ENCODE results near the gene NKTR. TPM values are rescaled to one million over a fixed set of nuclear protein-coding genes. Genes with fewer than 3 reads are reported as not detected.

The NKTR gene
- total RNA-seq, 1 experiment from 2014 or later: 89.3 TPM

DNA sequence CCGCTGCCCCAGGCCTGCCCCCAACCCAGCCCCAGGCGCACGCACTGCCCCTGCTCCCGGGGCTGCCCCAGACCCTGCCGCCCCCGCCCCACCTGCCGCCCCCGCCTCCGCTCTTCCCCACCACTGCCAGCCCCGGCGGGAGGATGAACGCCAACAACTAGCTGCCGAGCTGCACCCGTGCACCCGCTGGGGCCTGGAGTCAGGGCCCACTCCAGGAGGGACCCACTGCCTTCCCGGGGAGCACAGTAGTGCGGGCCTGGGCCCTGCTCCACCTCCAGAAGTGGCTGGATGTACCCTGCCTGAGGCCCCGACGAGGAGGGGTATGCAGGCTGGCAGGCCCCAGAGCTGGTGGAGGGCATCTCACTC, 63.9 kb downstream of the NKTR start (continued):
- no peak for TF ChIP-seq ZMAT4 (CRISPR knock-in tag; IDR thresholded peaks at IDR 0.05)
- no peak for TF ChIP-seq CBFB (CRISPR knock-in tag; IDR thresholded peaks at IDR 0.05; ENCODE audit: low read depth)
- TF ChIP-seq OVOL2 (CRISPR knock-in tag; IDR thresholded peaks at IDR 0.05; ENCODE audit: borderline replicate concordance): no peak
- TF ChIP-seq FOXJ3 (CRISPR knock-in tag; IDR thresholded peaks at IDR 0.05; ENCODE audit: borderline replicate concordance): no peak
- TF ChIP-seq, protein P1, sequence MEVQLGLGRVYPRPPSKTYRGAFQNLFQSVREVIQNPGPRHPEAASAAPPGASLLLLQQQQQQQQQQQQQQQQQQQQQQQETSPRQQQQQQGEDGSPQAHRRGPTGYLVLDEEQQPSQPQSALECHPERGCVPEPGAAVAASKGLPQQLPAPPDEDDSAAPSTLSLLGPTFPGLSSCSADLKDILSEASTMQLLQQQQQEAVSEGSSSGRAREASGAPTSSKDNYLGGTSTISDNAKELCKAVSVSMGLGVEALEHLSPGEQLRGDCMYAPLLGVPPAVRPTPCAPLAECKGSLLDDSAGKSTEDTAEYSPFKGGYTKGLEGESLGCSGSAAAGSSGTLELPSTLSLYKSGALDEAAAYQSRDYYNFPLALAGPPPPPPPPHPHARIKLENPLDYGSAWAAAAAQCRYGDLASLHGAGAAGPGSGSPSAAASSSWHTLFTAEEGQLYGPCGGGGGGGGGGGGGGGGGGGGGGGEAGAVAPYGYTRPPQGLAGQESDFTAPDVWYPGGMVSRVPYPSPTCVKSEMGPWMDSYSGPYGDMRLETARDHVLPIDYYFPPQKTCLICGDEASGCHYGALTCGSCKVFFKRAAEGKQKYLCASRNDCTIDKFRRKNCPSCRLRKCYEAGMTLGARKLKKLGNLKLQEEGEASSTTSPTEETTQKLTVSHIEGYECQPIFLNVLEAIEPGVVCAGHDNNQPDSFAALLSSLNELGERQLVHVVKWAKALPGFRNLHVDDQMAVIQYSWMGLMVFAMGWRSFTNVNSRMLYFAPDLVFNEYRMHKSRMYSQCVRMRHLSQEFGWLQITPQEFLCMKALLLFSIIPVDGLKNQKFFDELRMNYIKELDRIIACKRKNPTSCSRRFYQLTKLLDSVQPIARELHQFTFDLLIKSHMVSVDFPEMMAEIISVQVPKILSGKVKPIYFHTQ (CRISPR knock-in tag; IDR thresholded peaks at IDR 0.05): no peak
- TF ChIP-seq RORB (CRISPR knock-in tag; IDR thresholded peaks at IDR 0.05): no peak

DNA sequence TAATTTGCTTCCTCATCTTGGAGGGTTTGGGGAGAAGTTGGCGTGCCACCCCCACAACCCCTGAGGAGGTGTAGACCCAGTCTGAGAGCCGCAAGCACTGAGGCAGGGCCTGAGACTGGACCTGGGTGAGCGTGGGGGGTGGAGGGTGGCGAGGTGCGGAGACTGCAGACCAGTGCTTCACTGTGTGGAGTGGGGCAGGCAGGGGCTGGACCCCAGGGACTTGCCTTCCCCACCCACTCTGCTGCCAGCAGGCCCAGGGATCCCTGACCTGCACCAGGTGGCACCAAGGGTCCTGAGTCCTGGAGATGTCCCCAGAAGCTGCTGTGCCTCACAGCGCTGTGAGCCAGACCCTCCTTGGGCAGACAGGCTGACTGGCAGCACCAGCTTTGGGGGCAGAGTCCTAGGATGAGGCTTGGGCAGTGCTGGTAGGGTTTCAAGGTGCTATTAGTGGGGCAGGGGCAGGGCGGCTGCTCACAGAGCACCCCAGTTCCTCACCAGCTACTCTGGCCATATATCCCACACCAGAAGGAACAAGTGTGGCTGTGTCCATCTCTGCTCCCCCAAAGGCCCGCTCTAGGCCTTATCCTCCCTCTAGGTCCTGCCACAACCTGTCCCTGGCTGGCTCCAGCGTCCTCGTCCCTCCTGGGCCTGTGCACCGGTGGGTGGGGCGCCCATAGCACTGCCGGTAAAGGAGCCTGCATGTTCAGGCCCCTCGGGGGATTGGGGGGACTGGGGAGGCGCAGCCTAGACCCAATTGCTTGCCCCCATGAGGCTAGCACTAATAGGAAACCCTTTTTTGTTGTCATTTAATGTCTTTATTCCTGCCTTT, 64.8 kb downstream of the NKTR start:
- no peak overlapping the region for H3K27ac Mint-ChIP-seq

GRCh38 chr3:42666022-42666421, 65.5 kb downstream of the NKTR start:
- ATAC-seq (no peak), DNase-seq (ENCODE audit: low spot score) (no peak)
- ChIA-PET POLR2A (interaction anchor here (1.0 kb wide), 1 partner anchor 66 kb away, joined by 4 read pairs; no protein-coding TSS in a partner anchor), CTCF (interaction anchor here (1.0 kb wide), 2 partner anchors 45 to 84 kb away, joined by 3 to 4 read pairs; no protein-coding TSS in a partner anchor)
- TF ChIP-seq PRRX2 (CRISPR knock-in tag; IDR thresholded peaks at IDR 0.05) (no peak), CBFB (CRISPR knock-in tag; IDR thresholded peaks at IDR 0.05; ENCODE audit: low read depth) (no peak), EMX1 (CRISPR knock-in tag; IDR thresholded peaks at IDR 0.05) (no peak), MXD4 (CRISPR knock-in tag; IDR thresholded peaks at IDR 0.05; ENCODE audit: borderline replicate concordance) (no peak), TEAD1 (CRISPR knock-in tag; IDR thresholded peaks at IDR 0.05) (no peak), ZNF219 (CRISPR knock-in tag; IDR thresholded peaks at IDR 0.05; ENCODE audit: borderline replicate concordance) (no peak), TCF7 (CRISPR knock-in tag; IDR thresholded peaks at IDR 0.05; ENCODE audit: low read depth) (no peak), ZNF263 (CRISPR knock-in tag; IDR thresholded peaks at IDR 0.05; ENCODE audit: low read depth) (no peak), ZBTB21 (CRISPR knock-in tag; IDR thresholded peaks at IDR 0.05; ENCODE audit: borderline replicate concordance) (no peak), TP53 (CRISPR knock-in tag; IDR thresholded peaks at IDR 0.05) (no peak), GABPB1 (CRISPR knock-in tag; IDR thresholded peaks at IDR 0.05) (no peak), PRDM15 (CRISPR knock-in tag; IDR thresholded peaks at IDR 0.05) (no peak), SMAD4 (CRISPR knock-in tag; IDR thresholded peaks at IDR 0.05) (no peak)
- TF ChIP-seq, protein P2, sequence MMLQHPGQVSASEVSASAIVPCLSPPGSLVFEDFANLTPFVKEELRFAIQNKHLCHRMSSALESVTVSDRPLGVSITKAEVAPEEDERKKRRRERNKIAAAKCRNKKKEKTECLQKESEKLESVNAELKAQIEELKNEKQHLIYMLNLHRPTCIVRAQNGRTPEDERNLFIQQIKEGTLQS (CRISPR knock-in tag; conservative IDR thresholded peaks at IDR 0.05): no peak
- TF ChIP-seq, protein P3, sequence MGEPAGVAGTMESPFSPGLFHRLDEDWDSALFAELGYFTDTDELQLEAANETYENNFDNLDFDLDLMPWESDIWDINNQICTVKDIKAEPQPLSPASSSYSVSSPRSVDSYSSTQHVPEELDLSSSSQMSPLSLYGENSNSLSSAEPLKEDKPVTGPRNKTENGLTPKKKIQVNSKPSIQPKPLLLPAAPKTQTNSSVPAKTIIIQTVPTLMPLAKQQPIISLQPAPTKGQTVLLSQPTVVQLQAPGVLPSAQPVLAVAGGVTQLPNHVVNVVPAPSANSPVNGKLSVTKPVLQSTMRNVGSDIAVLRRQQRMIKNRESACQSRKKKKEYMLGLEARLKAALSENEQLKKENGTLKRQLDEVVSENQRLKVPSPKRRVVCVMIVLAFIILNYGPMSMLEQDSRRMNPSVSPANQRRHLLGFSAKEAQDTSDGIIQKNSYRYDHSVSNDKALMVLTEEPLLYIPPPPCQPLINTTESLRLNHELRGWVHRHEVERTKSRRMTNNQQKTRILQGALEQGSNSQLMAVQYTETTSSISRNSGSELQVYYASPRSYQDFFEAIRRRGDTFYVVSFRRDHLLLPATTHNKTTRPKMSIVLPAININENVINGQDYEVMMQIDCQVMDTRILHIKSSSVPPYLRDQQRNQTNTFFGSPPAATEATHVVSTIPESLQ (CRISPR knock-in tag; IDR thresholded peaks at IDR 0.05): no peak
- Mint-ChIP-seq H3K9me3 (peaks cover 9% of the 10 kb centered on the region), H3K27ac (no peak overlapping the region), H3K36me3 (no peaks in the 10 kb centered on the region; the same call in 1 of the 2 replicates), H3K4me3 (no peak overlapping the region), H3K27me3 (ENCODE audit: low read depth) (peaks cover 3% of the 10 kb centered on the region), H3K4me1 (peaks cover 8% of the 10 kb centered on the region)

More for the DNA sequence above, 64.8 kb downstream of the NKTR start:
- ChIA-PET POLR2A (no interaction called here), CTCF (interaction anchor here (1.0 to 1.2 kb wide), 4 partner anchors 13 to 166 kb away, joined by 3 to 5 read pairs (median 4); no protein-coding TSS in a partner anchor)
- Mint-ChIP-seq H3K36me3 (no peaks in the 10 kb centered on the region; the same call in 1 of the 2 replicates), H3K4me1 (peaks cover 12% of the 10 kb centered on the region), H3K9me3 (peaks cover 7% of the 10 kb centered on the region), H3K27me3 (ENCODE audit: low read depth) (peaks cover 3% of the 10 kb centered on the region), H3K4me3 (no peak overlapping the region)
- ATAC-seq (no peak), DNase-seq (ENCODE audit: low spot score) (no peak)
- no peak for TF ChIP-seq SP1 (CRISPR knock-in tag; conservative IDR thresholded peaks at IDR 0.05)
- TF ChIP-seq FOXP1 (CRISPR knock-in tag; IDR thresholded peaks at IDR 0.05; ENCODE audit: borderline replicate concordance): no peak
